HG02970 (cell line): Measurements from ENCODE around the gene KIAA1217.

Source experiments
- ATAC-seq: cut with Tn5 transposase; IDR thresholded peaks from one replicate; pipeline ENCODE4 v1.9.1; 2021; ENCODE audit warnings: mild to moderate bottlenecking, moderate library complexity, moderate number of reproducible peaks; ENCODE audit not compliant: unreplicated experiment, low FRiP score

The KIAA1217 gene

GRCh38 chr10:24390146-24390700 is 181.3 kb downstream of the KIAA1217 start:
- ATAC-seq, result no peak

GRCh38 chr10:24390746-24391145 is 181.8 kb downstream of the KIAA1217 start:
- no peak for ATAC-seq

- ATAC-seq, result no peak
These were observed 184.3 kb downstream of the KIAA1217 start for GRCh38 chr10:24393201-24393600.

GRCh38 chr10:24394461-24395190 is 185.7 kb downstream of the KIAA1217 start:
- ATAC-seq, result no peak

GRCh38 chr10:24396396-24396795 is 187.5 kb downstream of the KIAA1217 start:
- ATAC-seq, result no peak

- ATAC-seq, result no peak
These were observed 188.7 kb downstream of the KIAA1217 start for GRCh38 chr10:24397662-24398061.

- ATAC-seq, result no peak
These were observed 195.6 kb downstream of the KIAA1217 start for GRCh38 chr10:24404567-24404966.

GRCh38 chr10:24405635-24406034 is 196.7 kb downstream of the KIAA1217 start:
- no peak for ATAC-seq

GRCh38 chr10:24406809-24407483 is 198.0 kb downstream of the KIAA1217 start:
- ATAC-seq, result no peak

- no peak for ATAC-seq
These were observed 199.0 kb downstream of the KIAA1217 start for GRCh38 chr10:24407928-24408327.

GRCh38 chr10:24408365-24408764 is 199.4 kb downstream of the KIAA1217 start:
- no peak for ATAC-seq

- ATAC-seq, result no peak
These were observed 205.7 kb downstream of the KIAA1217 start for GRCh38 chr10:24414597-24414996.

- no peak for ATAC-seq
These were observed 206.7 kb downstream of the KIAA1217 start for GRCh38 chr10:24415455-24416125.

- no peak for ATAC-seq
These were observed 207.3 kb downstream of the KIAA1217 start for GRCh38 chr10:24416248-24416647.

GRCh38 chr10:24417053-24417452 is 208.1 kb downstream of the KIAA1217 start:
- ATAC-seq, result no peak

- ATAC-seq, result no peak
These were observed 209.6 kb downstream of the KIAA1217 start for GRCh38 chr10:24418532-24418931.

- ATAC-seq, result no peak
These were observed 210.1 kb downstream of the KIAA1217 start for GRCh38 chr10:24419066-24419465.

- no peak for ATAC-seq
These were observed 216.2 kb downstream of the KIAA1217 start for GRCh38 chr10:24425151-24425550.

- ATAC-seq, result no peak
These were observed 218.9 kb downstream of the KIAA1217 start for GRCh38 chr10:24427678-24428409.

- ATAC-seq, result no peak
These were observed 219.5 kb downstream of the KIAA1217 start for GRCh38 chr10:24428410-24428782.

- no peak for ATAC-seq
These were observed 221.7 kb downstream of the KIAA1217 start for GRCh38 chr10:24430591-24430990.
